ENCODE measurements around the gene SLF2.

DNA sequence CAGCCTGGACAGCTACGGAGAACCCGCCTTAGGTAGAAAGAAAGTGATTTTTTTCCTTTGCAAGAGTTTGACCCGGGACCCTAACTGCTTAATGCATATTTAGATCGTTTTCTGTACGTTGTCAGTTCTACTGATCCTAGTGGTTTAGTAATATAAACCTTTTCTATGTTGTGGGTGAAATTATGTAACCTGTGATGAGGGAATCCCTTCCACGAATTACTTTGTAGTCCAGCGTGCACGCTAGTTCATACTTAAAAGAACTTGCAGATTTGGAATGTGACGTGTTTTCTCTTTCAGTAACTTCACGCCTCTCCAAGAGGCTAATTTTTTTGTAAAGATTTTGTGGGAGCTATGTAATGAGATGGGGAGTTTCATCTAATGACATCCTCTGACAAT lies 705 bp downstream of the SLF2 start:
- TF ChIP-seq, protein P1, sequence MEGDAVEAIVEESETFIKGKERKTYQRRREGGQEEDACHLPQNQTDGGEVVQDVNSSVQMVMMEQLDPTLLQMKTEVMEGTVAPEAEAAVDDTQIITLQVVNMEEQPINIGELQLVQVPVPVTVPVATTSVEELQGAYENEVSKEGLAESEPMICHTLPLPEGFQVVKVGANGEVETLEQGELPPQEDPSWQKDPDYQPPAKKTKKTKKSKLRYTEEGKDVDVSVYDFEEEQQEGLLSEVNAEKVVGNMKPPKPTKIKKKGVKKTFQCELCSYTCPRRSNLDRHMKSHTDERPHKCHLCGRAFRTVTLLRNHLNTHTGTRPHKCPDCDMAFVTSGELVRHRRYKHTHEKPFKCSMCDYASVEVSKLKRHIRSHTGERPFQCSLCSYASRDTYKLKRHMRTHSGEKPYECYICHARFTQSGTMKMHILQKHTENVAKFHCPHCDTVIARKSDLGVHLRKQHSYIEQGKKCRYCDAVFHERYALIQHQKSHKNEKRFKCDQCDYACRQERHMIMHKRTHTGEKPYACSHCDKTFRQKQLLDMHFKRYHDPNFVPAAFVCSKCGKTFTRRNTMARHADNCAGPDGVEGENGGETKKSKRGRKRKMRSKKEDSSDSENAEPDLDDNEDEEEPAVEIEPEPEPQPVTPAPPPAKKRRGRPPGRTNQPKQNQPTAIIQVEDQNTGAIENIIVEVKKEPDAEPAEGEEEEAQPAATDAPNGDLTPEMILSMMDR (conservative IDR thresholded peaks at IDR 0.05), result no peak
- no peak for TF ChIP-seq EZH2 (IDR thresholded peaks at IDR 0.05; ENCODE audit: low read depth)

All from PC-9 (cell line).